HepG2 (cell line): Measurements from ENCODE around the gene LYPD3. TPM values are rescaled to one million over a fixed set of nuclear protein-coding genes. Genes with fewer than 3 reads are reported as not detected.

ENCODE experiments used
- ATAC-seq: fragments of 200-7000 bp; cut with Tn5 transposase; 3 replicates; pipeline ENCODE4 v1.9.1; 2020; ENCODE audit warnings: mild to moderate bottlenecking, moderate library complexity
- BruUV-seq: library from RNA; stranded (reverse); fragments of 400-500 nt; replicated peaks from 2 replicates; lab custom pipeline; 2021; lab: Mats Ljungman, UMichigan
- CTCF ChIA-PET: fragments of 300-600 bp; formaldehyde crosslinking; extraction: SDS; loops from one replicate; lab custom pipeline; 2021; ENCODE audit warnings: low total read pairs, inconsistent platforms, low intra/inter-chr PET ratio; lab: Yijun Ruan, JAX
- POLR2A ChIA-PET: fragments of 350-600 bp; sonication (Branson Sonifier 250); formaldehyde crosslinking; loops from one replicate; lab custom pipeline; 2020; ENCODE audit warnings: antibody characterized with exemption, inconsistent platforms; lab: Yijun Ruan, JAX
- DNase-seq: peaks from one replicate; pipeline ENCODE4 v3.0.0-alpha.2; 2015; ENCODE audit warnings: low spot score
- FAIRE-seq: peaks from 3 replicates; lab custom pipeline; 2011; peaks lifted over from hg19 to GRCh38; lab: Jason Lieb, UNC
- H2AFZ ChIP-seq: one replicate; pipeline ENCODE4 v1.6.1; 2011; ENCODE audit warnings: low read length, inconsistent platforms
- H3K27ac ChIP-seq: fragments of 300-600 bp; 3 replicates; pipeline ENCODE4 v1.8.0; 2011; ENCODE audit warnings: mixed run types, mild to moderate bottlenecking, mixed read lengths, low read length, inconsistent platforms; ENCODE audit not compliant: insufficient read depth; ENCODE audit errors: extremely low read length
- H3K27me3 ChIP-seq, 2 experiments: fragments of 200-600 bp in 1 of 2; 2 replicates in 1 of 2; 3 replicates in 1 of 2; pipeline versions ENCODE4 v1.6.0 to v1.8.0; 2011; ENCODE audit warnings: low read length in 2 of 2, mild to moderate bottlenecking in 2 of 2, moderate library complexity in 2 of 2, inconsistent platforms in 1 of 2; ENCODE audit not compliant: insufficient read depth in 2 of 2, control insufficient read depth in 1 of 2
- H3K36me3 ChIP-seq, 2 experiments: fragments of 200-600 bp in 1 of 2; replicated peaks in 1 of 2; 2 replicates in 1 of 2; 3 replicates in 1 of 2; pipeline versions ENCODE4 v1.5.1 to v1.8.0; 2011; ENCODE audit warnings: low read length in 2 of 2, inconsistent platforms in 1 of 2; ENCODE audit not compliant: insufficient read depth in 2 of 2, control insufficient read depth in 1 of 2
- H3K4me1 ChIP-seq: 2 replicates; pipeline ENCODE4 v1.5.1; 2012; ENCODE audit warnings: low read length, inconsistent platforms; ENCODE audit not compliant: insufficient read depth
- H3K4me2 ChIP-seq: 2 replicates; pipeline ENCODE4 v1.6.0; 2011; ENCODE audit warnings: low read depth, low read length, inconsistent platforms
- H3K4me3 ChIP-seq, 3 experiments: fragments of 200-600 bp in 1 of 3; sonication (generic), shearing (Covaris generic) in 1 of 3; replicated peaks in 1 of 3; 2 replicates each; pipeline ENCODE4 v1.5.1; 2011 to 2016; ENCODE audit warnings: low read length in 3 of 3, inconsistent platforms in 2 of 3, low read depth in 2 of 3, mild to moderate bottlenecking in 2 of 3, control low read depth in 1 of 3, mixed read lengths in 1 of 3; ENCODE audit not compliant: insufficient read depth in 1 of 3
- H3K79me2 ChIP-seq: one replicate; pipeline ENCODE4 v1.6.1; 2011; ENCODE audit warnings: low read length, inconsistent platforms; ENCODE audit not compliant: insufficient read depth
- H3K9ac ChIP-seq: 2 replicates; pipeline ENCODE4 v1.6.0; 2011; ENCODE audit warnings: mild to moderate bottlenecking, low read depth, low read length, inconsistent platforms; ENCODE audit not compliant: insufficient read depth
- H3K9me3 ChIP-seq: 2 replicates; pipeline ENCODE4 v1.5.1; 2012; ENCODE audit warnings: mild to moderate bottlenecking, low read length
- H4K20me1 ChIP-seq: 2 replicates; pipeline ENCODE4 v1.6.0; 2011; ENCODE audit warnings: inconsistent platforms, mild to moderate bottlenecking, low read length, moderate library complexity; ENCODE audit not compliant: insufficient read depth
- AGO2 ChIP-seq: fragments of 200-400 bp; formaldehyde crosslinking; optimal IDR thresholded peaks from 2 replicates; pipeline ENCODE3; 2017; ENCODE audit warnings: mild to moderate bottlenecking, low read depth, low read length, moderate library complexity
- ETV5 ChIP-seq: IDR thresholded peaks from 2 replicates; pipeline ENCODE4 v1.6.1; 2018; ENCODE audit warnings: missing biosample characterization, missing genetic modification reagents, inconsistent platforms, borderline replicate concordance
- FOSL1 ChIP-seq: sonication (generic); formaldehyde crosslinking; IDR thresholded peaks from 2 replicates; pipeline ENCODE4 v1.9.0; 2021; ENCODE audit warnings: missing genetic modification reagents, borderline replicate concordance
- GATA4 ChIP-seq: sonication (generic); IDR thresholded peaks from 2 replicates; pipeline ENCODE4 v1.6.1; 2016; ENCODE audit warnings: antibody characterized with exemption, low read depth, borderline replicate concordance
- HNRNPL ChIP-seq: fragments of 200-400 bp; formaldehyde crosslinking; IDR thresholded peaks from 2 replicates; pipeline ENCODE4 v1.6.1; 2017; ENCODE audit warnings: mild to moderate bottlenecking, low read depth, low read length
- HOXA5 ChIP-seq: sonication (generic); formaldehyde crosslinking; IDR thresholded peaks from 2 replicates; pipeline ENCODE4 v1.4.0; 2020; ENCODE audit warnings: missing genetic modification reagents
- NONO ChIP-seq, 2 experiments: fragments of 450-650 bp in 1 of 2; sonication (generic) in 1 of 2; formaldehyde crosslinking in 1 of 2; IDR thresholded peaks in 1 of 2; conservative IDR thresholded peaks in 1 of 2; 2 replicates each; pipeline versions ENCODE4 v1.6.1 to v1.8.0; 2017 to 2022; ENCODE audit warnings: mild to moderate bottlenecking in 1 of 2, missing genetic modification reagents in 1 of 2, moderate library complexity in 1 of 2
- SATB2 ChIP-seq: sonication (generic); formaldehyde crosslinking; IDR thresholded peaks from 2 replicates; pipeline ENCODE4 v1.5.0; 2020; ENCODE audit warnings: missing genetic modification reagents
- ZNF879 ChIP-seq: sonication (generic); formaldehyde crosslinking; IDR thresholded peaks from 2 replicates; pipeline ENCODE4 v1.8.1; 2023; ENCODE audit warnings: missing genetic modification reagents
- WGBS: methylation state at CpG from one replicate; pipeline ENCODE4 v1.1.6; 2017; ENCODE audit warnings: low lambda C conversion rate; 5-methylcytosine and 5-hydroxymethylcytosine counted together
- in situ Hi-C: cut with HindIII; loops from 2 replicates; pipeline ENCODE4 v1.10.0; 2017; ENCODE audit warnings: low pct_unique_long_range_greater_than_20kb; ENCODE audit not compliant: extremely low pct_ligation_motif_present
- intact Hi-C: fragments of 100-400 bp; cut with micrococcal nuclease; formaldehyde crosslinking; loops from one replicate; pipeline ENCODE4 v1.10.0; 2022; ENCODE audit not compliant: unreplicated experiment
- polyA plus RNA-seq, 8 experiments: library from polyadenylated mRNA; depleted of rRNA in 3 of 8; stranded (reverse) in 7 of 8; unstranded in 1 of 8; fragments of >200 nt; fragmentation: Illumina TruSeq in 4 of 8; extraction: Trizol in 4 of 8; gene quantifications; 2 replicates each; pipeline versions ENCODE4 v1.2.1 to v1.2.3, GENCODE V29; 2011 to 2016; ENCODE audit warnings: low read depth in 4 of 8, missing spikeins in 1 of 8, mixed read lengths in 1 of 8; ENCODE audit not compliant: insufficient read depth in 1 of 8
- total RNA-seq, 5 experiments: library from RNA; depleted of rRNA; stranded (reverse); fragments of >200 nt; fragmentation: Illumina TruSeq; extraction: Trizol; gene quantifications; 2 replicates each; pipeline ENCODE4 v1.2.3, GENCODE V29; 2016; ENCODE audit warnings: low read depth in 1 of 5
- TF ChIP-seq, protein P1 (sequence below): sonication (generic); formaldehyde crosslinking; IDR thresholded peaks from 2 replicates; pipeline ENCODE4 v1.4.0; 2020; ENCODE audit warnings: missing genetic modification reagents, mild to moderate bottlenecking, borderline replicate concordance

LYPD3 gene
- total and polyA plus RNA-seq, 2 of the 13 experiments (the other 11 are each of a cell fraction or from before 2014, with no cell fraction given): 0.51 to 1.5 TPM

DNA sequence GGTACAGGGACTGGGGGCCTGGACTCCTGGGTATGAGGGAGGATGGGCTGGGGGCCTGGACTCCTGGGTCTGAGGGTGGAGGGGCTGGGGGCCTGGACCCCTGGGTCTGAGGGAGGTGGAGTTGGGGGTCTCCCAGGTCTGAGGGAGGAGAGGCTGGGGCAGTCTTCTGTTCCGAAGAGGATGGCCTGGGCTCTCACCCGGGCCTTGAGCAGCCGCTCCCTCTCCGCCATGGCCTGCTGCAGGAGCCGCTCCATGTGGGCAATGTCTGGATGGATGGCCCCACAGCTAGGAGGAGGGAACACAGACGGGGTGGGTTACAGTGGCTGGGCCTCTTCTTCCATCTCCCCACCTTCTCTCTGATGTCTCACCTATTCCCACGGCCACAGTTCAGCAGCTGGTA, 21.0 kb upstream of the LYPD3 start:
- Histone ChIP-seq H3K4me1 (no peaks in the 10 kb centered on the region), H3K9me3 (no peaks in the 10 kb centered on the region), H3K9ac (no peak overlapping the region), H3K27ac (no peak overlapping the region), H3K4me3 (no peak overlapping the region), H3K36me3 (peaks cover 1 to 4% of the 10 kb centered on the region in 2 experiments; a peak in 1 of 5 replicates), H4K20me1 (no peaks in the 10 kb centered on the region), H3K79me2 (no peaks in the 10 kb centered on the region), H2AFZ (no peak overlapping the region), H3K4me2 (no peak overlapping the region), H3K27me3 (no peaks in the 10 kb centered on the region)
- DNase-seq: no peak
- ChIA-PET CTCF (no interaction called here), POLR2A (no interaction called here)
- FAIRE-seq: no peak
- peak; percentile 55 for TF ChIP-seq AGO2
- no peak for TF ChIP-seq ETV5 (CRISPR knock-in tag)
- peak; percentile 28; the same call in 2 of the 3 replicates for ATAC-seq
- intact Hi-C loops: no loop called here
- BruUV-seq: no TSS peak
- in situ Hi-C loops: no loop called here
- 98% methylated on average over 5 of the region's 7 CpGs for WGBS

DNA sequence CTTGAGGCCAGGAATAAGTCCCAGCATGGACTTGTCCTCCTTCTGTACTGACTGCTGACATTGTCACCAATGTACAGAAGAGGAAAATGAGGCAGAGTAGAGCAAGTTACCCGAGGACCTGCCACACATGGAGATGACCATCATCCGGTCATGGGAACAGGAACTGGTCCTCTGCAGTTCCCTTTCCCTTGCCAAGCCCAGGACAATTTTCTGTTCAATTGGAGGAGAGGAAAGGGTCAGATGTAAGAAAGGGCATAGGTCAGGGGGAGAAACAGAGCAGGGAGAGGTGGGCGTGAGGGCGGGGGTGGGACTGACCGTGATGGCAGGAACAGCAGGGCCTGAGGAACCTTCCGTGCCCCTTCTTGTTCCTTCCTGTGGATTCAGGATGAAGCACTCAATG, 20.5 kb upstream of the LYPD3 start:
- H3K9ac ChIP-seq: no peak overlapping the region
- no peak overlapping the region for H2AFZ ChIP-seq
- no peak for ATAC-seq
- TF ChIP-seq GATA4: no peak
- no peak for TF ChIP-seq ZNF879
- TF ChIP-seq SATB2 (CRISPR knock-in tag): no peak
- no peak for TF ChIP-seq NONO (IDR thresholded peaks at IDR 0.05)
- TF ChIP-seq NONO (CRISPR knock-in tag; conservative IDR thresholded peaks at IDR 0.05): no peak
- no peak for TF ChIP-seq HNRNPL
- TF ChIP-seq, protein P1, sequence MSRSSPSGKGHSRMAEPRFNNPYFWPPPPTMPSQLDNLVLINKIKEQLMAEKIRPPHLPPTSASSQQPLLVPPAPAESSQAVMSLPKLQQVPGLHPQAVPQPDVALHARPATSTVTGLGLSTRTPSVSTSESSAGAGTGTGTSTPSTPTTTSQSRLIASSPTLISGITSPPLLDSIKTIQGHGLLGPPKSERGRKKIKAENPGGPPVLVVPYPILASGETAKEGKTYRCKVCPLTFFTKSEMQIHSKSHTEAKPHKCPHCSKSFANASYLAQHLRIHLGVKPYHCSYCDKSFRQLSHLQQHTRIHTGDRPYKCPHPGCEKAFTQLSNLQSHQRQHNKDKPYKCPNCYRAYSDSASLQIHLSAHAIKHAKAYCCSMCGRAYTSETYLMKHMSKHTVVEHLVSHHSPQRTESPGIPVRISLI (CRISPR knock-in tag): no peak
- TF ChIP-seq HOXA5 (CRISPR knock-in tag): no peak
- no peak for TF ChIP-seq FOSL1 (CRISPR knock-in tag)
- TF ChIP-seq, all 625 proteins: peak for 0
- Histone ChIP-seq H4K20me1 (no peaks in the 10 kb centered on the region), H3K27ac (no peak overlapping the region), H3K4me2 (no peak overlapping the region), H3K4me3 (no peak overlapping the region), H3K9me3 (no peaks in the 10 kb centered on the region), H3K27me3 (no peaks in the 10 kb centered on the region), H3K36me3 (peaks cover 1 to 4% of the 10 kb centered on the region in 2 experiments; a peak in 1 of 5 replicates), H3K79me2 (no peaks in the 10 kb centered on the region), H3K4me1 (no peaks in the 10 kb centered on the region)
- WGBS: 97% methylated on average over 6 of the region's 6 CpGs
- CTCF ChIA-PET: no interaction called here
- FAIRE-seq: no peak
- in situ Hi-C loops: no loop called here
- no TSS peak for BruUV-seq
- no peak for DNase-seq
- intact Hi-C loops: no loop called here
- POLR2A ChIA-PET: no interaction called here
